Ishikawa (cell line): Measurements from ENCODE around the gene ANKFN1.

Source experiments
- EGR1 ChIP-seq: IDR thresholded peaks from 2 replicates; pipeline ENCODE4 v1.6.1; 2012
- EP300 ChIP-seq: IDR thresholded peaks from 2 replicates; pipeline ENCODE4 v1.6.1; 2012; ENCODE audit warnings: borderline replicate concordance
- RAD21 ChIP-seq: IDR thresholded peaks from 2 replicates; pipeline ENCODE4 v1.6.1; 2012; ENCODE audit warnings: low read depth
- TAF1 ChIP-seq: IDR thresholded peaks from 2 replicates; pipeline ENCODE4 v1.6.1; 2012; ENCODE audit warnings: low read depth, mild to moderate bottlenecking
- YY1 ChIP-seq: IDR thresholded peaks from 2 replicates; pipeline ENCODE4 v1.6.1; 2012; ENCODE audit warnings: low read depth
- TF ChIP-seq, protein P1 (sequence below): IDR thresholded peaks from 2 replicates; pipeline ENCODE4 v1.6.1; 2012; ENCODE audit warnings: low read depth, mild to moderate bottlenecking

DNA sequence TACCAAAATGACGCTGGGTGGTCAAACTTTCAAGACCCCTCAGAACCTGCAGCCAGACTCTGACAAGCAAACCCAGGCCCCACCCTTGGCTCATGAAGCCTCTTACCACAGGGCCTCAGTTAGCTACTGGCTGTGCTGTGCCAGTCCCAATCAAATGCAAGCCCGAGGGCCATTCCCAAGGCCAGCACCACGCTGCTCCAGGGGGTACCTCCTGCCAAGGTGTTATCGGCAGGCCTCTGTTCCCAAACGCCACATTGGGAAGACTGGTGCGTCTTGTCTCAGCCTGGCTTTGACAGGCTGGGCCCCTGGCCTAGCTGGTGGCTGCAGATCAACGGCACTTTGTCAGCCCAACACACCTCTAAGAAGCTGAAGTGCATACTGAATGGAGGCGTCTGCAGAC is 404.4 kb downstream of the ANKFN1 start:
- TF ChIP-seq, protein P1, sequence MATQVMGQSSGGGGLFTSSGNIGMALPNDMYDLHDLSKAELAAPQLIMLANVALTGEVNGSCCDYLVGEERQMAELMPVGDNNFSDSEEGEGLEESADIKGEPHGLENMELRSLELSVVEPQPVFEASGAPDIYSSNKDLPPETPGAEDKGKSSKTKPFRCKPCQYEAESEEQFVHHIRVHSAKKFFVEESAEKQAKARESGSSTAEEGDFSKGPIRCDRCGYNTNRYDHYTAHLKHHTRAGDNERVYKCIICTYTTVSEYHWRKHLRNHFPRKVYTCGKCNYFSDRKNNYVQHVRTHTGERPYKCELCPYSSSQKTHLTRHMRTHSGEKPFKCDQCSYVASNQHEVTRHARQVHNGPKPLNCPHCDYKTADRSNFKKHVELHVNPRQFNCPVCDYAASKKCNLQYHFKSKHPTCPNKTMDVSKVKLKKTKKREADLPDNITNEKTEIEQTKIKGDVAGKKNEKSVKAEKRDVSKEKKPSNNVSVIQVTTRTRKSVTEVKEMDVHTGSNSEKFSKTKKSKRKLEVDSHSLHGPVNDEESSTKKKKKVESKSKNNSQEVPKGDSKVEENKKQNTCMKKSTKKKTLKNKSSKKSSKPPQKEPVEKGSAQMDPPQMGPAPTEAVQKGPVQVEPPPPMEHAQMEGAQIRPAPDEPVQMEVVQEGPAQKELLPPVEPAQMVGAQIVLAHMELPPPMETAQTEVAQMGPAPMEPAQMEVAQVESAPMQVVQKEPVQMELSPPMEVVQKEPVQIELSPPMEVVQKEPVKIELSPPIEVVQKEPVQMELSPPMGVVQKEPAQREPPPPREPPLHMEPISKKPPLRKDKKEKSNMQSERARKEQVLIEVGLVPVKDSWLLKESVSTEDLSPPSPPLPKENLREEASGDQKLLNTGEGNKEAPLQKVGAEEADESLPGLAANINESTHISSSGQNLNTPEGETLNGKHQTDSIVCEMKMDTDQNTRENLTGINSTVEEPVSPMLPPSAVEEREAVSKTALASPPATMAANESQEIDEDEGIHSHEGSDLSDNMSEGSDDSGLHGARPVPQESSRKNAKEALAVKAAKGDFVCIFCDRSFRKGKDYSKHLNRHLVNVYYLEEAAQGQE = no peak
- TF ChIP-seq TAF1 (no peak), RAD21 (no peak), EGR1 (no peak), YY1 (no peak), EP300 (no peak)
